HG02571 (cell line): ENCODE measurements around the gene KAT5.
"Not testable (repeated sequence)": the region's sequence is repeated elsewhere in the genome, so short reads cannot be mapped to it uniquely, and the experiment has no call there.

Experiments used
- ATAC-seq: cut with Tn5 transposase; IDR thresholded peaks from one replicate; pipeline ENCODE4 v1.9.1; 2021; ENCODE audit warnings: mild to moderate bottlenecking, moderate library complexity; ENCODE audit not compliant: unreplicated experiment

Gene KAT5

GRCh38 chr11:65743681-65744025 lies 31.6 kb downstream of the KAT5 start:
- no peak for ATAC-seq

GRCh38 chr11:65744026-65744698 lies 32.1 kb downstream of the KAT5 start:
- ATAC-seq, result no peak

GRCh38 chr11:65744699-65745042 lies 32.6 kb downstream of the KAT5 start:
- ATAC-seq, result no peak

- no peak for ATAC-seq
Observed at GRCh38 chr11:65745049-65745448, 33.0 kb downstream of the KAT5 start.

GRCh38 chr11:65762169-65762568 lies 50.1 kb downstream of the KAT5 start:
- not testable (repeated sequence) for ATAC-seq

GRCh38 chr11:65762816-65763215 lies 50.8 kb downstream of the KAT5 start:
- ATAC-seq, result not testable (repeated sequence)

GRCh38 chr11:65764434-65764833 lies 52.4 kb downstream of the KAT5 start:
- ATAC-seq, result no peak

- ATAC-seq, result no peak
Observed at GRCh38 chr11:65766535-65766934, 54.5 kb downstream of the KAT5 start.

- no peak for ATAC-seq
Observed at GRCh38 chr11:65767406-65767805, 55.4 kb downstream of the KAT5 start.

- not testable (repeated sequence) for ATAC-seq
Observed at GRCh38 chr11:65767806-65768205, 55.8 kb downstream of the KAT5 start.
